Cardiac muscle cell (in vitro differentiated cells and primary cell): ENCODE results near the gene CADPS2. TPM values are rescaled to one million over a fixed set of nuclear protein-coding genes. Genes with fewer than 3 reads are reported as not detected.

Experiments
- DNase-seq, 2 donors: peaks; one replicate each; pipeline versions ENCODE4 v3.0.0 to v3.0.0-alpha.2; 2010 to 2017; ENCODE audit warnings: low read depth in 1 of 2, low spot score in 1 of 2
- H3K27ac ChIP-seq: fragments of 200-600 bp; sonication (generic); 2 replicates; pipeline ENCODE4 v1.5.1; 2016
- H3K27me3 ChIP-seq: fragments of 200-600 bp; sonication (generic); 2 replicates; pipeline ENCODE4 v1.6.0; 2016; ENCODE audit warnings: control low read depth
- H3K36me3 ChIP-seq: fragments of 200-600 bp; sonication (generic); 2 replicates; pipeline ENCODE4 v1.5.1; 2016; ENCODE audit warnings: control low read depth
- H3K4me1 ChIP-seq: fragments of 200-600 bp; sonication (generic); 2 replicates; pipeline ENCODE4 v1.8.1; 2017; ENCODE audit warnings: low read depth, mild to moderate bottlenecking, mixed run types
- H3K4me3 ChIP-seq: fragments of 200-600 bp; sonication (generic); 2 replicates; pipeline ENCODE4 v1.5.1; 2016; ENCODE audit warnings: mild to moderate bottlenecking
- H3K9me3 ChIP-seq: fragments of 200-600 bp; sonication (generic); 2 replicates; pipeline ENCODE4 v1.5.1; 2017; ENCODE audit warnings: low read depth, mild to moderate bottlenecking, control low read depth
- polyA plus RNA-seq: library from polyadenylated mRNA; unstranded; fragments of >200 nt; fragmentation: Nextera tagmentation; extraction: Ambion mirVana; gene quantifications from 2 replicates; pipeline ENCODE4 v1.2.1, GENCODE V29; 2016
- total RNA-seq: library from RNA; depleted of rRNA; stranded (reverse); fragments of >200 nt; gene quantifications from 2 replicates; pipeline ENCODE4 v1.2.3, GENCODE V29; 2016
- TF ChIP-seq, protein P1 (sequence below): IDR thresholded peaks from 2 replicates; pipeline ENCODE4 v1.5.1; 2012; ENCODE audit warnings: low read depth, mild to moderate bottlenecking, low read length

Gene CADPS2
- total and polyA plus RNA-seq, 2 experiments from 2014 or later = 15.0 to 17.2 TPM

DNA sequence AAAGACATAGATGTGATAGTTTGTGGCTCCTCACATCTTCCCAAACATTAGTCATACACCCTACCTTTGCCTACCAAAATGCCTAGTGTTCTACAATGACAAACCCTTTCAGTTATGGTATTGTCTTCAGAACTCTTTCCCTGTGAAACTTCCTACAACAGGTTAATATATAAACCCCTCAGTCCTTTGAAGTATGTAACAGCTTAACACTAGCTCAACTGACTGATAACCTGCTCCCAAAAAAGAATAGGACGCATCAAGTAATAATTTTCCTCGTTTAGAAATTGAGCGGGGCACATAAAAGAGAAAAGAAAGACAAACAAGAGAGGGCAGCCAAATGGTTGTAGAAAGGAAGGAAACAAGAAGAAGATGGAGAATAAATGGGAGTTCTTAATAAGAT lies 133.7 kb downstream of the CADPS2 start:
- DNase-seq = no peak
- TF ChIP-seq, protein P1, sequence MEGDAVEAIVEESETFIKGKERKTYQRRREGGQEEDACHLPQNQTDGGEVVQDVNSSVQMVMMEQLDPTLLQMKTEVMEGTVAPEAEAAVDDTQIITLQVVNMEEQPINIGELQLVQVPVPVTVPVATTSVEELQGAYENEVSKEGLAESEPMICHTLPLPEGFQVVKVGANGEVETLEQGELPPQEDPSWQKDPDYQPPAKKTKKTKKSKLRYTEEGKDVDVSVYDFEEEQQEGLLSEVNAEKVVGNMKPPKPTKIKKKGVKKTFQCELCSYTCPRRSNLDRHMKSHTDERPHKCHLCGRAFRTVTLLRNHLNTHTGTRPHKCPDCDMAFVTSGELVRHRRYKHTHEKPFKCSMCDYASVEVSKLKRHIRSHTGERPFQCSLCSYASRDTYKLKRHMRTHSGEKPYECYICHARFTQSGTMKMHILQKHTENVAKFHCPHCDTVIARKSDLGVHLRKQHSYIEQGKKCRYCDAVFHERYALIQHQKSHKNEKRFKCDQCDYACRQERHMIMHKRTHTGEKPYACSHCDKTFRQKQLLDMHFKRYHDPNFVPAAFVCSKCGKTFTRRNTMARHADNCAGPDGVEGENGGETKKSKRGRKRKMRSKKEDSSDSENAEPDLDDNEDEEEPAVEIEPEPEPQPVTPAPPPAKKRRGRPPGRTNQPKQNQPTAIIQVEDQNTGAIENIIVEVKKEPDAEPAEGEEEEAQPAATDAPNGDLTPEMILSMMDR = no peak
- no peak overlapping the region for H3K27ac ChIP-seq

DNA sequence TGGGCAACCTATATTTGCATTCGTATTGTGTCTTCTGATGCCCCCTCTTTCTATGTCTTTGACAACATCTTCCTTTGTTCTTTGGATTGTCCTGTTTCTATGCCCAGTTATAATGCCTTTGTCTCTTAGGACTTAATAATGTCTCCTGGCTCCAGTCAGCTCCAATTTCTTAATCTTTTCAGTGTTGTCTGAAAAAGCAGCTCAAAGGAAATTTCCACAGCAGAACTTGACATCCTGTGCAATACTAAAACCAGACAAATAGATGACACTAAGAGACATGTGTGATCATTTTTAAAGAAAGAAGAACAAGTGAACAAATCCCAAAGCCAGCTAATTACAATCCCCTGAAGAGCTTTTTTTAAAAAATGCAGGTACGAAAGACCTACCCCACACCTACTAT lies 135.9 kb downstream of the CADPS2 start:
- H3K27me3 ChIP-seq = no peaks in the 10 kb centered on the region
- no peak overlapping the region for H3K4me3 ChIP-seq
- H3K27ac ChIP-seq = no peak overlapping the region
- no peaks in the 10 kb centered on the region for H3K9me3 ChIP-seq
- TF ChIP-seq, protein P1 = no peak
- no peaks in the 10 kb centered on the region for H3K4me1 ChIP-seq
- no peaks in the 10 kb centered on the region for H3K36me3 ChIP-seq
- DNase-seq = no peak

More for the DNA sequence above, 133.7 kb downstream of the CADPS2 start:
- Histone ChIP-seq H3K27me3 (no peaks in the 10 kb centered on the region), H3K36me3 (no peaks in the 10 kb centered on the region), H3K4me3 (no peak overlapping the region), H3K9me3 (no peaks in the 10 kb centered on the region), H3K4me1 (no peaks in the 10 kb centered on the region)

DNA sequence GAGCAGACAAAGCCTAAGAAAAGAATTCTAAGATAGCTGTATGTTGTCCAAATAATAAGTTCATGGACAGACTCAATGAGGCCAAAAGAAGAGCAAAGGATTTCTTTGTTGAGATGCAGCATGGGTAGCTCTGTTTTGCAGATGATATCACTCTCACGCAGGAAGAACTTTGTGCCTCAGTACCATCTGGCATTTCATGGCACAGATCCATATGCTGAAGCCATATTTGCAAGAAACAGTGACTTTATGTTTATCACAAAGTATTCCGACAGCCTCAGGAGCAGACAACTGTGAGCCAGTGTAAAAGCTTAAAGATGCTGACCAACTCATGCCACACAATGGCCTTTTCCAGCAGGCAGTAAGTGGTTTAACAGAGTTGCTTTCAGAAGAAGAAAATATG lies 138.1 kb downstream of the CADPS2 start:
- no peak for DNase-seq
- H3K4me1 ChIP-seq = no peaks in the 10 kb centered on the region

DNA sequence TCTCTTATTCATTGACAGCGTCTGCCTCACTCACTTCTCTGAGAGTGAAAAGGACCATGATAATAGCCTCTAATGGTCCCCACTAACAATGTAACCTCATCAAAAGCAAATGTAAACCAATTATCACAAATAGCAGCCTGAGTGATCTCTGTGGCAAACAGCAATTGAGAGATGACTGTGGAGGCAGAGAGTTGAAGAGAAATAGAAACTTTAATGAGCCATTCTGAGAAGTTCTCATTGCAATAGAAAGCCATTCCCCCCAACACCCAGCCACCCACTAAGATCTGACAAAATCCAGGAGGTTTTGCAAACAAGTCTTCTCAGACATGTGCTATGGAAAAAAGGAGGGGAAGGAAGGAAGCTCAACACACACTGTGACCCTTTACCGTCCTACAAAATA lies 139.3 kb downstream of the CADPS2 start:
- DNase-seq = no peak
- no peaks in the 10 kb centered on the region for H3K4me1 ChIP-seq
- TF ChIP-seq, protein P1 = no peak

More for the DNA sequence above, 138.1 kb downstream of the CADPS2 start:
- Histone ChIP-seq H3K27me3 (no peaks in the 10 kb centered on the region), H3K9me3 (no peaks in the 10 kb centered on the region), H3K36me3 (no peaks in the 10 kb centered on the region), H3K27ac (no peak overlapping the region), H3K4me3 (no peak overlapping the region)
- TF ChIP-seq, protein P1 = no peak

DNA sequence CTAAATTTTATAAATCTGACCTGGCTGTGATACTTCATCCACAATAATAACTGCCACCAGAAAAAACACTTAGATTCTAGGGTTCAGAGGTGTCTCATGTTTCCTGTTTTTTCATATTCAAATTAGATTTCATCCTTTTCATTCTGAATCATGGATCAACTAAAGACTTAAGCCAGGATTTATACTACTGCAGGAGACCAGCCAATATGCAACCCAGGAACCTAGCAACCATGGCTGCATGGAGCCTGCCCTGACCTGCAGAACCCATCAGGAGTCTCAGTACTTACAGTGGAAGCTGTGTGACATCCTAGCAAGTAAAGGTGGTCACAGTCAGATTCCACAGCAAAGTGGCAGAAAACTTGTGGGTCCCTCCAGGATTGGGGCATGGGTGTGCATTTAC lies 143.0 kb downstream of the CADPS2 start:
- Histone ChIP-seq H3K27ac (no peak overlapping the region), H3K27me3 (no peaks in the 10 kb centered on the region), H3K4me3 (no peak overlapping the region), H3K4me1 (no peaks in the 10 kb centered on the region), H3K9me3 (no peaks in the 10 kb centered on the region), H3K36me3 (no peaks in the 10 kb centered on the region)
- no peak for DNase-seq
- TF ChIP-seq, protein P1 = no peak

More for the DNA sequence above, 139.3 kb downstream of the CADPS2 start:
- H3K9me3 ChIP-seq = no peaks in the 10 kb centered on the region
- H3K27me3 ChIP-seq = no peaks in the 10 kb centered on the region
- H3K4me3 ChIP-seq = no peak overlapping the region
- no peaks in the 10 kb centered on the region for H3K36me3 ChIP-seq
- no peak overlapping the region for H3K27ac ChIP-seq

DNA sequence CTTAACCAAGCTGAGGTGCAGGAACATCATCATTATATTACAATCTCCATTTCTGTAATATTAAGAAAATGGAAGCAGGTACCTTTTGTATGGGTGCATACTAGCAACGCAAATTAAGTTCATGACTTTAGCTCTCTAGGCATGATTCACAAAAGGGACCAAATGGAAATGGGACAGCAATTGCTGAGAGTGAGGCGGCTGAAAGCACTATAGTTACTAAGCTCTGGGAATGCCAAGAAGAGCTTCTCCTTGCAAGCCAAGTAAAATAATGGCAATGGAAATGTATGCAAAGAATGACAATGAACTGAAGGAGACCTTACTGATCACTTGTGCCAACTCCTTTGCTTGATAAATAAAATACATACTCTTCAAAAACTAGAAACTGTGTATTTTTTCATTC lies 147.3 kb downstream of the CADPS2 start:
- H3K36me3 ChIP-seq = no peaks in the 10 kb centered on the region

More for the DNA sequence above, 147.3 kb downstream of the CADPS2 start:
- DNase-seq = no peak
- H3K9me3 ChIP-seq = no peaks in the 10 kb centered on the region
- no peak overlapping the region for H3K4me3 ChIP-seq
- TF ChIP-seq, protein P1 = no peak
- H3K4me1 ChIP-seq = no peaks in the 10 kb centered on the region
- no peaks in the 10 kb centered on the region for H3K27me3 ChIP-seq
- H3K27ac ChIP-seq = no peak overlapping the region
